ENCODE measurements around the gene METTL13.

DNA sequence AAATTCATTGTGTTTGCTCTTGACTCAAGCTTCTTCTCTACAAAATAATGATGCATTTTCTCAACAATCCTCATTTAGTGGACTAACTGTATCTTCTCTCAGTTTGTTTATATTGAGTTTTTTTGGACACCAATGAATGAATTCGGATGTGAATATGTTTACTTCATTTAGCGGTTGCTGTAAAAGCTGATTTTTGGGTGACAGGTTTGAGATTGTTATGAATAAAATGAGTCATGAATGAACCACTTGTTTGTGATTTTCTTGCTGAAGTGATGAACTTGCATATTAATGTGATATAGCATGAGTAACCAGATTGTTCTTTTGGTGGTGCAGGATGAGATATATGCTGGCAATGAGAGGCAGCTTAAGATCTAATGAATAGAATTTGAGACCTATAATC lies 62.9 kb downstream of the METTL13 start:
- TF ChIP-seq, protein P1, sequence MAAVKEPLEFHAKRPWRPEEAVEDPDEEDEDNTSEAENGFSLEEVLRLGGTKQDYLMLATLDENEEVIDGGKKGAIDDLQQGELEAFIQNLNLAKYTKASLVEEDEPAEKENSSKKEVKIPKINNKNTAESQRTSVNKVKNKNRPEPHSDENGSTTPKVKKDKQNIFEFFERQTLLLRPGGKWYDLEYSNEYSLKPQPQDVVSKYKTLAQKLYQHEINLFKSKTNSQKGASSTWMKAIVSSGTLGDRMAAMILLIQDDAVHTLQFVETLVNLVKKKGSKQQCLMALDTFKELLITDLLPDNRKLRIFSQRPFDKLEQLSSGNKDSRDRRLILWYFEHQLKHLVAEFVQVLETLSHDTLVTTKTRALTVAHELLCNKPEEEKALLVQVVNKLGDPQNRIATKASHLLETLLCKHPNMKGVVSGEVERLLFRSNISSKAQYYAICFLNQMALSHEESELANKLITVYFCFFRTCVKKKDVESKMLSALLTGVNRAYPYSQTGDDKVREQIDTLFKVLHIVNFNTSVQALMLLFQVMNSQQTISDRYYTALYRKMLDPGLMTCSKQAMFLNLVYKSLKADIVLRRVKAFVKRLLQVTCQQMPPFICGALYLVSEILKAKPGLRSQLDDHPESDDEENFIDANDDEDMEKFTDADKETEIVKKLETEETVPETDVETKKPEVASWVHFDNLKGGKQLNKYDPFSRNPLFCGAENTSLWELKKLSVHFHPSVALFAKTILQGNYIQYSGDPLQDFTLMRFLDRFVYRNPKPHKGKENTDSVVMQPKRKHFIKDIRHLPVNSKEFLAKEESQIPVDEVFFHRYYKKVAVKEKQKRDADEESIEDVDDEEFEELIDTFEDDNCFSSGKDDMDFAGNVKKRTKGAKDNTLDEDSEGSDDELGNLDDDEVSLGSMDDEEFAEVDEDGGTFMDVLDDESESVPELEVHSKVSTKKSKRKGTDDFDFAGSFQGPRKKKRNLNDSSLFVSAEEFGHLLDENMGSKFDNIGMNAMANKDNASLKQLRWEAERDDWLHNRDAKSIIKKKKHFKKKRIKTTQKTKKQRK (IDR thresholded peaks at IDR 0.05; ENCODE audit: borderline replicate concordance, low read depth, low read length): no peak
- TF ChIP-seq ZNF12 (CRISPR knock-in tag; IDR thresholded peaks at IDR 0.05): no peak
- no peak for TF ChIP-seq NCOA1 (IDR thresholded peaks at IDR 0.05; ENCODE audit: low read depth)
- no peak for TF ChIP-seq FOS (IDR thresholded peaks at IDR 0.05; ENCODE audit: extremely low read depth, insufficient read length)
- TF ChIP-seq TEAD4 (IDR thresholded peaks at IDR 0.05; ENCODE audit: low read length): no peak
- no peak for TF ChIP-seq TEAD4 (CRISPR knock-in tag; IDR thresholded peaks at IDR 0.05; ENCODE audit: borderline replicate concordance)
- no peak for TF ChIP-seq KLF13 (tag; IDR thresholded peaks at IDR 0.05; ENCODE audit: borderline replicate concordance, low read depth)
- no peak for TF ChIP-seq MAZ (CRISPR knock-in tag; conservative IDR thresholded peaks at IDR 0.05 in 1 of 2, IDR thresholded peaks at IDR 0.05 in 1 of 2)
- TF ChIP-seq, protein P2, sequence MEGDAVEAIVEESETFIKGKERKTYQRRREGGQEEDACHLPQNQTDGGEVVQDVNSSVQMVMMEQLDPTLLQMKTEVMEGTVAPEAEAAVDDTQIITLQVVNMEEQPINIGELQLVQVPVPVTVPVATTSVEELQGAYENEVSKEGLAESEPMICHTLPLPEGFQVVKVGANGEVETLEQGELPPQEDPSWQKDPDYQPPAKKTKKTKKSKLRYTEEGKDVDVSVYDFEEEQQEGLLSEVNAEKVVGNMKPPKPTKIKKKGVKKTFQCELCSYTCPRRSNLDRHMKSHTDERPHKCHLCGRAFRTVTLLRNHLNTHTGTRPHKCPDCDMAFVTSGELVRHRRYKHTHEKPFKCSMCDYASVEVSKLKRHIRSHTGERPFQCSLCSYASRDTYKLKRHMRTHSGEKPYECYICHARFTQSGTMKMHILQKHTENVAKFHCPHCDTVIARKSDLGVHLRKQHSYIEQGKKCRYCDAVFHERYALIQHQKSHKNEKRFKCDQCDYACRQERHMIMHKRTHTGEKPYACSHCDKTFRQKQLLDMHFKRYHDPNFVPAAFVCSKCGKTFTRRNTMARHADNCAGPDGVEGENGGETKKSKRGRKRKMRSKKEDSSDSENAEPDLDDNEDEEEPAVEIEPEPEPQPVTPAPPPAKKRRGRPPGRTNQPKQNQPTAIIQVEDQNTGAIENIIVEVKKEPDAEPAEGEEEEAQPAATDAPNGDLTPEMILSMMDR (IDR thresholded peaks at IDR 0.05 in 2 of 3, conservative IDR thresholded peaks at IDR 0.05 in 1 of 3; ENCODE audit: insufficient read depth in 2 of 3, low read depth in 1 of 3, low read length in 3 of 3): no peak
- TF ChIP-seq BHLHE40 (IDR thresholded peaks at IDR 0.05; ENCODE audit: low read length): no peak
- no peak for TF ChIP-seq ZNF589 (CRISPR knock-in tag; IDR thresholded peaks at IDR 0.05; ENCODE audit: low read depth)
- TF ChIP-seq, protein P3, sequence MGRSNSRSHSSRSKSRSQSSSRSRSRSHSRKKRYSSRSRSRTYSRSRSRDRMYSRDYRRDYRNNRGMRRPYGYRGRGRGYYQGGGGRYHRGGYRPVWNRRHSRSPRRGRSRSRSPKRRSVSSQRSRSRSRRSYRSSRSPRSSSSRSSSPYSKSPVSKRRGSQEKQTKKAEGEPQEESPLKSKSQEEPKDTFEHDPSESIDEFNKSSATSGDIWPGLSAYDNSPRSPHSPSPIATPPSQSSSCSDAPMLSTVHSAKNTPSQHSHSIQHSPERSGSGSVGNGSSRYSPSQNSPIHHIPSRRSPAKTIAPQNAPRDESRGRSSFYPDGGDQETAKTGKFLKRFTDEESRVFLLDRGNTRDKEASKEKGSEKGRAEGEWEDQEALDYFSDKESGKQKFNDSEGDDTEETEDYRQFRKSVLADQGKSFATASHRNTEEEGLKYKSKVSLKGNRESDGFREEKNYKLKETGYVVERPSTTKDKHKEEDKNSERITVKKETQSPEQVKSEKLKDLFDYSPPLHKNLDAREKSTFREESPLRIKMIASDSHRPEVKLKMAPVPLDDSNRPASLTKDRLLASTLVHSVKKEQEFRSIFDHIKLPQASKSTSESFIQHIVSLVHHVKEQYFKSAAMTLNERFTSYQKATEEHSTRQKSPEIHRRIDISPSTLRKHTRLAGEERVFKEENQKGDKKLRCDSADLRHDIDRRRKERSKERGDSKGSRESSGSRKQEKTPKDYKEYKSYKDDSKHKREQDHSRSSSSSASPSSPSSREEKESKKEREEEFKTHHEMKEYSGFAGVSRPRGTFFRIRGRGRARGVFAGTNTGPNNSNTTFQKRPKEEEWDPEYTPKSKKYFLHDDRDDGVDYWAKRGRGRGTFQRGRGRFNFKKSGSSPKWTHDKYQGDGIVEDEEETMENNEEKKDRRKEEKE (IDR thresholded peaks at IDR 0.05; ENCODE audit: borderline replicate concordance in 1 of 2, control insufficient read depth in 1 of 2, low read depth in 2 of 2, low read length in 1 of 2): no peak
- TF ChIP-seq HNRNPL (IDR thresholded peaks at IDR 0.05; ENCODE audit: low read depth, low read length): no peak
